Pancreas (tissue), 10 donors: ENCODE data around the gene IRF4. TPM values are rescaled to one million over a fixed set of nuclear protein-coding genes. Genes with fewer than 3 reads are reported as not detected.
A peak's percentile ranks its signal among the peaks of the same experiment; 100 is the strongest.

Experiments
- ATAC-seq, 4 donors: fragments of 200-7000 bp; cut with Tn5 transposase; one replicate each; pipeline versions ENCODE4 v1.8.0 to v1.9.1; 2020; ENCODE audit warnings: mild to moderate bottlenecking in 4 of 4, moderate library complexity in 4 of 4
- DNase-seq, 6 donors: peaks; one replicate each; pipeline ENCODE4 v3.0.0-alpha.2; 2020
- FAIRE-seq: peaks from 2 replicates; lab custom pipeline; 2012; peaks lifted over from hg19 to GRCh38; lab: Jason Lieb, UNC
- H3K27ac ChIP-seq, 4 donors: fragments of 200-600 bp; sonication (generic); 1 replicate in 3 of 4; 2 replicates in 1 of 4; pipeline versions ENCODE4 v1.5.0 to v1.8.0; 2020
- H3K27me3 ChIP-seq, 4 donors: fragments of 200-600 bp; one replicate each; pipeline ENCODE4 v1.8.0; 2021
- H3K36me3 ChIP-seq, 3 donors: fragments of 200-600 bp; sonication (generic) in 1 of 3; one replicate each; pipeline versions ENCODE4 v1.5.0 to v1.8.0; 2020 to 2021
- H3K4me1 ChIP-seq, 3 donors: fragments of 200-600 bp; one replicate each; pipeline ENCODE4 v1.8.0; 2021
- H3K4me3 ChIP-seq, 4 donors: fragments of 200-600 bp; sonication (generic) in 2 of 4; one replicate each; pipeline versions ENCODE4 v1.5.0 to v1.8.0; 2020 to 2021
- H3K9me3 ChIP-seq, 4 donors: fragments of 200-600 bp; one replicate each; pipeline ENCODE4 v1.8.0; 2021
- WGBS, 2 donors: extraction: QIAGEN DNeasy Blood & Tissue Kit; methylation state at CpG; one replicate each; pipeline ENCODE4 v1.1.7; 2013; 5-methylcytosine and 5-hydroxymethylcytosine counted together
- intact Hi-C, 3 donors: fragments of 100-400 bp; cut with DNase I; formaldehyde crosslinking; loops; one replicate each; pipeline versions ENCODE4 v1.11.1 to v1.14.2; 2022
- polyA plus RNA-seq, 2 donors: library from polyadenylated mRNA; stranded (reverse); fragments of 200-250 nt; gene quantifications; one replicate each; pipeline ENCODE4 v1.2.3, GENCODE V29; 2013
- total RNA-seq, 6 donors: library from RNA; stranded (reverse); fragmentation: NEBNext Ultra II Directional in 4 of 6; extraction: Animal tissue kit (Norgen Biotek cat#: 25700) in 4 of 6; gene quantifications; one replicate each; pipeline versions ENCODE4 v1.2.1 to v1.2.4, GENCODE V29; 2021 to 2023
- TF ChIP-seq, protein P1 (sequence below), 4 donors: fragments of 200-600 bp; sonication (generic) in 3 of 4; IDR thresholded peaks; one replicate each; pipeline versions ENCODE4 v1.5.0 to v1.8.0; 2021; ENCODE audit warnings: antibody characterized with exemption in 4 of 4
- donor health status: healthy with polysubstance abuse.
- donor health status: DM: no; HTN: no; CAD: no; lungs with moderate emphysema.
- donor health status: DM: no; HTN: no; CAD: no.
- donor health status: control.
- donor health status: control.
- donor health status: Bipolar disorder and iron deficiency.
- donor health status: DM: yes; HTN: yes; CAD: no.
- donor health status: DM: no; HTN: no; CAD: no.
- donor health status: DM: no; HTN: no; CAD: no.
- donor health status: DM: yes; HTN: yes; CAD: no.

The IRF4 gene
- total and polyA plus RNA-seq, 8 donors = 0.04 to 3.8 (median 0.44) TPM

DNA sequence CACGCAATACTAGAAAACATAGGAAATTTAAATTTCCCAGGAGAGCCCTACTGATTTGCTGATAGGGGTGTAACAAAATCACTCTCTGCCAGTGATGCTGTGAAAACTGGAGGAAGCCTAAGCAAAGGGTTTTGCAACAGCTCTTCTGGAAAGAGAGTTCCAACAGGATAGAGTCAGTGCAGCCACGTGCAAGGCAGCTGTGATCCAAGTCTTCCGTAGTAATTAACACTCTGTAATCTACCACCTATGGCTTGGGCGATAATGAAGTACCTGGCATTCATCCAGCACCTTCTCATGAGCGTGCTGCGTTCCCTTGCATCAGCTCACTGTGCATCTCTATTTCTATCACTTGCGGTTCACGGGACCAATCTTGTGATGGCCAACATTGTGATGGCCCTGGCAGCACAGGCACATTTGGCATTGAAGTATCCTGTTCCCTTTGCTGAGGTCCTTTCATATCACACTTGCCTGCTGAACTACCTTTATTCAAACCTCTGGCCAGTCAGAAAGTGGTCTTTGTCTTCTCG, 48.2 kb downstream of the IRF4 start:
- no peaks in the 10 kb centered on the region for H3K4me1 ChIP-seq
- FAIRE-seq = no peak
- 53 to 66% methylated on average over 9 of the region's 9 CpGs for WGBS, 2 donors
- H3K36me3 ChIP-seq = no peaks in the 10 kb centered on the region
- DNase-seq = no peak
- intact Hi-C loops = no loop called here
- ATAC-seq = peak in 1 of 4 donors; percentile 20
- no peak overlapping the region for H3K27ac ChIP-seq
- TF ChIP-seq, protein P1, sequence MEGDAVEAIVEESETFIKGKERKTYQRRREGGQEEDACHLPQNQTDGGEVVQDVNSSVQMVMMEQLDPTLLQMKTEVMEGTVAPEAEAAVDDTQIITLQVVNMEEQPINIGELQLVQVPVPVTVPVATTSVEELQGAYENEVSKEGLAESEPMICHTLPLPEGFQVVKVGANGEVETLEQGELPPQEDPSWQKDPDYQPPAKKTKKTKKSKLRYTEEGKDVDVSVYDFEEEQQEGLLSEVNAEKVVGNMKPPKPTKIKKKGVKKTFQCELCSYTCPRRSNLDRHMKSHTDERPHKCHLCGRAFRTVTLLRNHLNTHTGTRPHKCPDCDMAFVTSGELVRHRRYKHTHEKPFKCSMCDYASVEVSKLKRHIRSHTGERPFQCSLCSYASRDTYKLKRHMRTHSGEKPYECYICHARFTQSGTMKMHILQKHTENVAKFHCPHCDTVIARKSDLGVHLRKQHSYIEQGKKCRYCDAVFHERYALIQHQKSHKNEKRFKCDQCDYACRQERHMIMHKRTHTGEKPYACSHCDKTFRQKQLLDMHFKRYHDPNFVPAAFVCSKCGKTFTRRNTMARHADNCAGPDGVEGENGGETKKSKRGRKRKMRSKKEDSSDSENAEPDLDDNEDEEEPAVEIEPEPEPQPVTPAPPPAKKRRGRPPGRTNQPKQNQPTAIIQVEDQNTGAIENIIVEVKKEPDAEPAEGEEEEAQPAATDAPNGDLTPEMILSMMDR (IDR thresholded peaks at IDR 0.05) = no peak
- H3K4me3 ChIP-seq = no peak overlapping the region
- no peaks in the 10 kb centered on the region for H3K27me3 ChIP-seq
- H3K9me3 ChIP-seq = no peaks in the 10 kb centered on the region

DNA sequence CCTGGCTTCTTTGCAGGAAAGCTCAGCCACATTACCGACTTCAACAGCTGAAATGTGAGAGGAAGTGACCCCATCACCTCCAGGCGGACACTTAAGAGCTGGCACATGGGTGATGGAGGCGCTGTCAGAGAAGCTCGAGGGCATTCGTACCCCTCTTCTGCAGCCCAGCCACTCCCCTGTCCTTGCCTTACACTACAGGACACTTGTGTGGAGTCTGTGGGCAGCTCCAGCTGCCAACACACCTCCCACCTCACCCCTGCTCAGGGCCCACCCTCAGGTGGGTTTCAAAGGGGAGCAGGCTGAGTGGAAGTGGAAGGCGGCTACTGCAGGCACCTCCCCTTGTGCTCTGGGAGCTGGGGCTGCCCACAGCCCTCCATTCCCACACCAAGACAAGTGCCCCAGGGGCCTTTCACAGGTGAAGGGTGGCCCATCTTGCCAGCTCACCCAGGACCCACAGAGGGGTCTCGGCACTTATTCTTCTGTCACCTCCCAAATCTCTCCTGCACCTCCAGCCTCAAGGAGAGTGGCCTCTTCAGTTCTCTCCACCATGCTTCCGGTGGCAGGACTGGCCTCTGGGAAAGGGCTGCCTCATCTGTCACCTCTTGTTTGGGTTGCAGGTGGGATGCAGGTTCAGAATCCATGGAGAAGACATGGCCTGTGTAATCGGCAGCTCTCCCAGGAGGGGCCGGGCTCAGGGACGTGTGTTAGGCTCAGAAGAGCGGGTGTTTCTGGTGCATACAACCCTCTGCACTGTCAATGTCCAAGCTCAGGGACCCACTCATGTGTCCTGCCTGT, 49.8 kb downstream of the IRF4 start:
- DNase-seq = no peak
- intact Hi-C loops = no loop called here
- FAIRE-seq = no peak

GRCh38 chr6:443621-444159, 52.1 kb downstream of the IRF4 start:
- Histone ChIP-seq H3K4me1 (no peaks in the 10 kb centered on the region), H3K27ac (no peak overlapping the region), H3K27me3 (no peaks in the 10 kb centered on the region), H3K36me3 (no peaks in the 10 kb centered on the region), H3K9me3 (no peaks in the 10 kb centered on the region), H3K4me3 (no peak overlapping the region)
- intact Hi-C loops = no loop called here
- no peak for DNase-seq
- TF ChIP-seq, protein P1 (IDR thresholded peaks at IDR 0.05) = no peak
- no peak for ATAC-seq
- FAIRE-seq = no peak
- WGBS, 2 donors = 65 to 78% methylated on average over 19 of the region's 19 CpGs

More for the DNA sequence above, 49.8 kb downstream of the IRF4 start:
- Histone ChIP-seq H3K27ac (no peak overlapping the region), H3K4me3 (no peak overlapping the region), H3K36me3 (no peaks in the 10 kb centered on the region), H3K9me3 (no peaks in the 10 kb centered on the region), H3K27me3 (no peaks in the 10 kb centered on the region), H3K4me1 (no peaks in the 10 kb centered on the region)
- WGBS, 2 donors = 74 to 84% methylated on average over 12 of the region's 12 CpGs
- TF ChIP-seq, protein P1 (IDR thresholded peaks at IDR 0.05) = no peak
- ATAC-seq = no peak

- ATAC-seq = no peak
- intact Hi-C loops = no loop called here
- TF ChIP-seq, protein P1 (IDR thresholded peaks at IDR 0.05) = no peak
- no peaks in the 10 kb centered on the region for H3K9me3 ChIP-seq
- H3K36me3 ChIP-seq = no peaks in the 10 kb centered on the region
- H3K4me3 ChIP-seq = no peak overlapping the region
- no peak overlapping the region for H3K27ac ChIP-seq
- 72 to 77% methylated on average over 18 of the region's 18 CpGs for WGBS, 2 donors
- no peak for DNase-seq
- no peaks in the 10 kb centered on the region for H3K4me1 ChIP-seq
- H3K27me3 ChIP-seq = no peaks in the 10 kb centered on the region
- FAIRE-seq = no peak
Measured at GRCh38 chr6:444653-445275, 53.2 kb downstream of the IRF4 start.
